Measurements from ENCODE around the gene C3orf38. TPM values are rescaled to one million over a fixed set of nuclear protein-coding genes. Genes with fewer than 3 reads are reported as not detected.

C3orf38 gene
- total RNA-seq (10 to 100 TPM; 10.6 to 18.2 (median 13.5) TPM), polyA plus RNA-seq (1 to 10 TPM; 4.5 to 4.8 TPM)
- long read RNA-seq, donor 1, transcript C3orf38-201 (3 exons, 2,633 nt) = major isoform, 12 of 14 reads
- long read RNA-seq, donor 1, partial matches to known transcripts = 0 of 14 reads
- long read RNA-seq, donor 1, other reads (novel, unspliced or antisense) = 2 of 14 reads
- long read RNA-seq, donor 2, transcript C3orf38-201 (3 exons, 2,633 nt) = major isoform, 9 of 14 reads
- long read RNA-seq, donor 2, partial matches to known transcripts = 0 of 14 reads
- long read RNA-seq, donor 2, other reads (novel, unspliced or antisense) = 5 of 14 reads
- long read RNA-seq, donor 3, transcript C3orf38-201 (3 exons, 2,633 nt) = major isoform, 30 of 34 reads
- long read RNA-seq, donor 3, partial matches to known transcripts = 1 of 34 reads
- long read RNA-seq, donor 3, other reads (novel, unspliced or antisense) = 3 of 34 reads

DNA sequence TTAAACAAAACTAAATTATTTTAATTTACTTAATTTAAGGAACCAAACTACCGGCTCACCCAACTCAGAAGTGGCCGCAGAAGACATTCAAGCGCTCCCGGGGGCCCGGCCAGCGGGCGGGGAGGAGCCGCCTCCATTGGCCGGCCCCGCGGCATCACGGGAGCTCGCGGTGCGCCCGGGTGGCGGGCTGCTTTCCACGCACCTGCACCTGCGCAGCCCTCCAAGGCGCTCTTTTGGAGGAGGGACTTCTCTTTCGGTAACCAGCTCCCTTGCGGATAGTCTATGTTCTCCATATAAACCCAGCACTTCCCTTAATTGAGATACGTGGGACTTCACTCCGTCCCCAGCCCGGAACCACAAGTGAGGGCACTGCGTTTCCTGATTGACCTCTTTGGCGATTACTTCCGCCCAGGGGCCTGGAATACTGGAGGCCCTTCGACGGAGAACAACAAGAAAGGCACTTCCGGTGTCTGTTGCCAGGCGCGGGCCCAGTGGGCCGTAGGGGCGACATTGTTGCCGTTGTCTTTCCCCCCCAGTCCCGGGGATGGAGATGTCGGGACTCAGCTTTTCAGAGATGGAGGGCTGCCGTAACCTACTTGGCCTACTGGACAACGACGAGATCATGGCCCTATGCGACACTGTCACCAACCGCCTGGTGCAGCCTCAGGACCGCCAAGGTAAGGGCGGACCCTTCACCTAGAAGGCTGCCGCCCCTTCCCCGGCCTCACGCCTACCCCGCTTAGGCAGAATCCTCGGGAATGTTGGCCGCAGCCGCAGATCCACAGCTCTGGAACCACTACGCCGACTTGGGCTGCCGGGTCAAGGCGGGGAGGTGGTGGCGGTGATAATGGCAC, at the start of gene C3orf38:
Gene C3orf38, plus strand, starts transcription at position 451 of the 854 bp plus-strand sequence. Its CDS starts 94 bp downstream, at position 545.
- peak; percentile 95 to 99 (median 98) for ATAC-seq
- WGBS, 2 donors = 0% methylated on average over 57 of the region's 57 CpGs
- Histone ChIP-seq H3K27ac (peak within 1 kb of the TSS; percentile 52 to 96 (median 93)), H3K4me3 (peak within 1 kb of the TSS; percentile 64 to 89 (median 82)), H3K4me1 (peaks cover 0 to 44% (median 24%) of the 10 kb centered on the region in 9 donors), H3K36me3 (peaks cover 0 to 19% (median 16%) of the 10 kb centered on the region in 9 donors), H3K27me3 (no peaks in the 10 kb centered on the region), H3K9me3 (no peaks in the 10 kb centered on the region)
- DNase-seq = peak; percentile 85 to 88
- intact Hi-C loops (cut with DNase I) = loop anchor here in 4 of 10 donors (2.0 to 10.0 kb wide), 4 partner anchors 85 to 95 kb away; partner anchors contain the start of genes CGGBP1 (in 3 of the 4) and ZNF654 (in 3 of the 4)
- TF ChIP-seq, protein P1, sequence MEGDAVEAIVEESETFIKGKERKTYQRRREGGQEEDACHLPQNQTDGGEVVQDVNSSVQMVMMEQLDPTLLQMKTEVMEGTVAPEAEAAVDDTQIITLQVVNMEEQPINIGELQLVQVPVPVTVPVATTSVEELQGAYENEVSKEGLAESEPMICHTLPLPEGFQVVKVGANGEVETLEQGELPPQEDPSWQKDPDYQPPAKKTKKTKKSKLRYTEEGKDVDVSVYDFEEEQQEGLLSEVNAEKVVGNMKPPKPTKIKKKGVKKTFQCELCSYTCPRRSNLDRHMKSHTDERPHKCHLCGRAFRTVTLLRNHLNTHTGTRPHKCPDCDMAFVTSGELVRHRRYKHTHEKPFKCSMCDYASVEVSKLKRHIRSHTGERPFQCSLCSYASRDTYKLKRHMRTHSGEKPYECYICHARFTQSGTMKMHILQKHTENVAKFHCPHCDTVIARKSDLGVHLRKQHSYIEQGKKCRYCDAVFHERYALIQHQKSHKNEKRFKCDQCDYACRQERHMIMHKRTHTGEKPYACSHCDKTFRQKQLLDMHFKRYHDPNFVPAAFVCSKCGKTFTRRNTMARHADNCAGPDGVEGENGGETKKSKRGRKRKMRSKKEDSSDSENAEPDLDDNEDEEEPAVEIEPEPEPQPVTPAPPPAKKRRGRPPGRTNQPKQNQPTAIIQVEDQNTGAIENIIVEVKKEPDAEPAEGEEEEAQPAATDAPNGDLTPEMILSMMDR (IDR thresholded peaks at IDR 0.05) = no peak

DNA sequence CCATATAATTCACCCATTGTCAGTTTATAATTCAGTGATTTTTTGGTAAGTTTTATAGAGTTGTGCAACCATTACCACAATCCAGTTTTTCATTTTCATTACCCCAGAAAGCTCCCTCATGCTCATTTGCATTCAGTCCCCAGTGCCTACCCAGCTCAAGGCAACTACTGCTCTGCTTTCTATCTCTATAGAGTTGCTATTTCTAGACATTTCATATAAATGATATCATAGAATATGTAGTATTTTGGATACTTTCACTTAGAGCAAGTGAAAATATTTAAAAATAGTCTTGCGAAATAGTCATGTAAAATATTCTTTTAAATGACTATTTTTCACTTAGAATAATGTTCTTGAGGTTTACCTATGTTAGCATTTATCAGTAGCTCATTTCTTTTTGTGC, 48.6 kb upstream of the C3orf38 start:
- WGBS, 2 donors = 100% methylated on average over 1 of the region's 1 CpG
- DNase-seq (no peak), ATAC-seq (no peak)
- peaks cover 0 to 19% (median 0%) of the 10 kb centered on the region in 11 donors for H3K9me3 ChIP-seq
- H3K4me1 ChIP-seq = peaks cover 0 to 13% (median 10%) of the 10 kb centered on the region in 9 donors
- H3K4me3 ChIP-seq = no peak overlapping the region
- H3K27me3 ChIP-seq = no peaks in the 10 kb centered on the region
- TF ChIP-seq, protein P1 (IDR thresholded peaks at IDR 0.05) = no peak
- no peak overlapping the region for H3K27ac ChIP-seq
- intact Hi-C loops (cut with DNase I) = loop anchor here in 1 of 10 donors (10.0 kb wide), 1 partner anchor 96 kb away; no protein-coding TSS in a partner anchor
- peaks cover 0 to 17% (median 0%) of the 10 kb centered on the region in 9 donors for H3K36me3 ChIP-seq

DNA sequence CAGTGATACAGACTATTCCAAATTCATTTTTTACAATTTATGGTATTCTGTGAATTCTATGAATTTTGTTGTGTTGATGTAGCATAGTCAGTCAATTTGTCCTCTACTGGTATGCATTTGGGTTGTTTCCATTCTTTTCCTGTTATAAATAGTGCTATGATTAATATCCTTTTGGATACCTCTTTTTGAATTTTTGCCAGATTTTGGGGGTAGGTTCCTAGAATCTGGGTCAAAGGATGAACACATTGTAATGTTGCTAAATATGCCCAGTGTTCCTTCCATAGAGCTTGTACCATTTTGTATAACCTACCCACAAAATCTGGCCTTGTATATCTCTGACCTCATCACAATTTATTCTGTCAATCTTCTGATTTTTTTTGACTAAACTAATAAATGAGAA, 44.4 kb upstream of the C3orf38 start:
- intact Hi-C loops (cut with DNase I) = loop anchor here in 3 of 10 donors (5.0 to 10.0 kb wide), 3 partner anchors 43 to 753 kb away; no protein-coding TSS in a partner anchor
- no peaks in the 10 kb centered on the region for H3K36me3 ChIP-seq
- DNase-seq = no peak
- peaks cover 0 to 28% (median 21%) of the 10 kb centered on the region in 9 donors for H3K4me1 ChIP-seq
- H3K4me3 ChIP-seq = no peak overlapping the region
- TF ChIP-seq, protein P1 (IDR thresholded peaks at IDR 0.05) = no peak
- no peak overlapping the region for H3K27ac ChIP-seq
- ATAC-seq = peak in 1 of 8 donors; percentile 42
- no peaks in the 10 kb centered on the region for H3K27me3 ChIP-seq
- H3K9me3 ChIP-seq = peaks cover 0 to 15% (median 0%) of the 10 kb centered on the region in 11 donors

DNA sequence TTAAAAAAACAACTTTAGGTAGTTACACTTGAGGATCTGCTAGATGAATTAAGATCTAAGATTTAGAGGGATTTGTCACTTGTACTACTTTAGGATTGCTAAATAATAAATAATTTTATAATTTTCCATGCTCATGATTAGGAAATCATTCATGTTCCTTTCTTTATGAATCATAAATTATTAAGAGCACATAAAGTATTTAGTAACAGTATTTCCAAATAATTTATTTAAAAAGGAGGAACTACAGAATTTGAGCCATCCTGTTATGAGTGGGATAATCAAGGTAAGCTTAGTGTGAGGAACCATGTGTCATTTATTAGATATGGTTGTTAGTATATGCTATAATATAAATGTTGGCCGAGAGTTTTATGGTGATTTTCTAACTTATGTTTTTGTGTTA, 37.5 kb upstream of the C3orf38 start:
- Histone ChIP-seq H3K27me3 (no peaks in the 10 kb centered on the region), H3K36me3 (peaks cover 0 to 33% (median 0%) of the 10 kb centered on the region in 9 donors), H3K4me1 (peaks cover 0 to 26% (median 5%) of the 10 kb centered on the region in 9 donors), H3K4me3 (no peak overlapping the region), H3K27ac (no peak overlapping the region), H3K9me3 (no peaks in the 10 kb centered on the region)
- TF ChIP-seq, protein P1 (IDR thresholded peaks at IDR 0.05) = no peak
- intact Hi-C loops (cut with DNase I) = loop anchor here in 7 of 10 donors (5.0 to 10.0 kb wide), 9 partner anchors 47 to 760 kb away; partner anchors contain the start of genes CGGBP1 (in 3 of the 7) and ZNF654 (in 3 of the 7)
- DNase-seq (no peak), ATAC-seq (no peak)
- 97 to 100% methylated on average over 1 of the region's 1 CpG for WGBS, 2 donors
